Measurements from ENCODE around the gene DISP2.

DISP2 gene

DNA sequence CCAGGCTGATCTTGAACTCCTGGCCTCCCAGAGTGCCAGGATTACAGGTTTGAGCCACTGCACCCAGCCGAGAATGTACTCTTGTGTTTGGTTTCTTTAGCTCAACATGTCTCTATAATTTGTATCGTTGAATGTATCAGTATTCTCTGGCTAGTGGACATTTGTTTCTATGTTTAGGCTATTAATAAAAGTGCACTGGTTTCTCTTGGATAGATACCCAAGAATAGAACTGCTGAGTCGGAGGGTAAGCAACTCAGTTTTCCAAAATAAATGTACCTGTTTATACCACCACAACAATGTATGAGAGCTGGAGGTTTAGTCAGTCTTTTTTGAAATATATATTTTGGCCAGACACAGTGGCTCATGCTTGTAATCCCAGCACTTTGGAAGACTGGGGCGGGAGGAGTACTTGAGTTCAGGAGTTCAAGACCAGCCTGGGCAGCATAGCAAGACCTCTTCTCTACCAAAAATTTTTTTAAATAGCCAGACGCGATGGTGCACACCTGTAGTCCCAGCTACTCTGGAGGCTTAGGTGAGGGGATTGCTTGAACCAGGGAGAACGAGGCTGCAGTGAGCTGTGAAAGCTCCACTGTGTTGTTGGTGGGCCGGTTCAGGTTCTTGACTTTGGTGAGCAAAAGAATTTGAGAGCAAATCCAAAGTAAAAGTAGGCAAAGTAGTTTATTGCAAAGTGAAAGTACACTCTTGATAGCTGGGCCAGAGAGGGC lies 39.8 kb downstream of the DISP2 start:
- no peak for DNase-seq

DNA sequence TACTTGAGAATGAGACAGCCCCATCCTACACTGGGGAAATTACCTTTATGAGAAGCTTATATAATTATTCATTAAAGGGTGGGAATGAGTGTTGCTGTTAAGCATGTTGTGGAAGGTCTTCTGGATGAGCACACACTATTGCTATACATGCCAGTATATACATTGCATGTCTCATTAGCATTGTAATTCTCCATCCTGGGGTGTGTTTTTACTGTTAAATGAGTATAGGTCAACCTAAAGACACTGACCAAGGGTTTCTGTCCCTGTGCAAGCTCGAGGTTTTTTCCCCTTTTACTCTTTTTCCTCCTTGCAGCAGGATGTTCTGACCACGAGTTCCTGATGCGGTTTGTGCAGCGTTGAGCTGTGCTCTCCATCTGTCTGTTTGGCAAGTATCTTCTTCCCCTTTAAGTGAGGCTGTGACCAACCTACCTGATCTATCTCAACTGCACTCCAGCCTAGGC lies 40.4 kb downstream of the DISP2 start:
- no peak for DNase-seq

DNA sequence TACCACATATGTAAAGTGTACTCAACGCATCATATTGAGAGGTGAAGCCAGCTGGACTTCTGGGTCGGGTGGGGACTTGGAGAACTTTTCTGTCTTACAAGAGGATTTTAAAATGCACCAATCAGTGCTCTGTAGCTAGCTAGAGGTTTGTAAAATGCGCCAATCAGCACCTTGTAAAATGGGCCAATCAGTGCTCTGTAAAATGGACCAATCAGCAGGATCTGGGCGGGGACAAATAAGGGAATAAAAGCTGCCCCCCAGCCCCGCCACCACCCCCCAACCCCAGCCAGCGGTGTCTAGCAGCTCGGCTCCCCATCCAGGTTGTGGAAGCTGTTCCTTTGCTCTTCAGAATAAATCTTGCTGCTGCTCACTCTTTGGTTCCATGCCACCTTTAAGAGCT lies 41.4 kb downstream of the DISP2 start:
- no peak for DNase-seq

- DNase-seq, result peak; percentile 91
Measured at GRCh38 chr15:40405501-40406381, 47.7 kb downstream of the DISP2 start, which contains the start of gene IVD. Gene IVD, plus strand, starts transcription at chr15:40405795. Its CDS starts 33 bp downstream, at chr15:40405828.

DNA sequence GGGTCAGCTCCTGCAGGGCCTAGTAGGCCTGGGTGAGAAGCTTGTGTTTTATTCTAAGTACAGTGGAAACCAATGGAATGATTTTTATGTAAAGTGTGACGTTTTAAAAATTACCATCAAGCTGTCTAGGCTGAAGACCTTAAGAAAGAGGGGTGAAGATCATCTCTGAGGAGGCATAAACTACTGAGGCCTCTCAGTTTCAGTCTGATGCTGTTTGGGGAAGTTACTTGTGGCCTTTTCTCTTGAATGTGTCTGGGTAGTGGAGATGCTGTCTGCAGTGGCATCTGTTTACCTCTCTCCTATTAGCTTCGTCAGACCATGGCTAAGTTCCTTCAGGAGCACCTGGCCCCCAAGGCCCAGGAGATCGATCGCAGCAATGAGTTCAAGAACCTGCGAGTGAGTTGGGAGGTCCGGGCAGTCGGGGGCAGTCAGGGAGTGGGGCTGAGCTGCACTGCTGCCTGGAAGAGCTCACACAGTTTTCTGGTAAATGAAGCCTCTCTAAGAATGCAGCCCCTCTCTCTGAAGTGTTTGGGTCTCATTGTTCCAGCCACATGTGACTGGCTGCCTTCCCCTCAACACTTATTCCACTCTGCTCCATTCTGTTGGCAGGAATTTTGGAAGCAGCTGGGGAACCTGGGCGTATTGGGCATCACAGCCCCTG lies 49.4 kb downstream of the DISP2 start:
- DNase-seq, result no peak

GRCh38 chr15:40409366-40409765 lies 51.3 kb downstream of the DISP2 start:
- no peak for DNase-seq

- DNase-seq, result no peak
Measured at GRCh38 chr15:40410476-40410875, 52.5 kb downstream of the DISP2 start.

- no peak for DNase-seq
Measured at GRCh38 chr15:40412095-40412759, 54.2 kb downstream of the DISP2 start.

- DNase-seq, result no peak
Measured at GRCh38 chr15:40413036-40413435, 55.0 kb downstream of the DISP2 start.

DNA sequence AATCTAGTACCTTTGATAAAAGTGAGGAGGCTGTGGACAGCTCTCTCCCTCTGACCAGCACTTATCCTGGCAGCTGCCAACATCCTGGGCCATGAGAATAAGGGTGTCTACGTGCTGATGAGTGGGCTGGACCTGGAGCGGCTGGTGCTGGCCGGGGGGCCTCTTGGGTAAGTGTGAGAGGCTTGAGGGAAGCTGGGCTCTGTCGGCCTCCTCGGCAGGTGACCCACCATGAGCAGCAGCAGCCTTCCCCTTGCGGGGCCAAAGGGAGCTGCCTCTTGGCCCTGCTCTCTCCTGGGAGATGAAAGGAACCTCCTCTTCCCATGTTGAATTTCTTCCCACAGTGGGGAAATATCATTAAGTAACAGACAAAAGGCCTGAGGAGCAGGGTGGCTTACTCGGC lies 56.8 kb downstream of the DISP2 start:
- DNase-seq, result no peak

DNA sequence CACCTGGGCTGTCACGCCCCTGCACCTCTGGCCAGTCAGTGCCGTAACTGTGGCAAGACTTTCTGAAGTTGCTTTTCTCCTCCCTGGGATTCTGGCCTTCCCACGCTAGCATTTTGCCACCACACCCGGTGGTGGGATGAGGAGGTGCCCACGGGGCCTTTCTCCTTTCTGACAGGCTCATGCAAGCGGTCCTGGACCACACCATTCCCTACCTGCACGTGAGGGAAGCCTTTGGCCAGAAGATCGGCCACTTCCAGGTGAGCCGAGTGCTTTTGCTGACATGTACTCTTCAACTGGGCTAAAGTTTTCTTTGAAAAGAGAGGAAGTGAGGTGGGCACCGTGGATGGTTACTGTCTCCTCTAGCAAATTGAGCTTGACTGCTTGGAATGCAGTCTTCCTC lies 57.2 kb downstream of the DISP2 start:
- no peak for DNase-seq

GRCh38 chr15:40416056-40416455 lies 58.0 kb downstream of the DISP2 start:
- no peak for DNase-seq

DNA sequence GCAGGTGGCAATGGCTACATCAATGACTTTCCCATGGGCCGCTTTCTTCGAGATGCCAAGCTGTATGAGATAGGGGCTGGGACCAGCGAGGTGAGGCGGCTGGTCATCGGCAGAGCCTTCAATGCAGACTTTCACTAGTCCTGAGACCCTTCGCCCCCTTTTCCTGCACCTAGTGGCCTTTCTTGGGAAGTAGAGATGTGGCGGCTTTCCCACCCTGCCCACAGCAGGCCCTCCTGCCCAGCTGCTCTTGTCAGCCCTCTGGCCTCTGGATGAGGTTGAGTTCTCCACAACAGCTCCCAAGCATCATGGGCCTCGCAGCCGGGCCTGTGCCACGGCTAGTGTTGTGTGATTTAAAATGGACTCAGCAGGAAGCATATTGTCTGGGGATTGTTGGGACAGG lies 60.1 kb downstream of the DISP2 start:
- DNase-seq, result no peak

DNA sequence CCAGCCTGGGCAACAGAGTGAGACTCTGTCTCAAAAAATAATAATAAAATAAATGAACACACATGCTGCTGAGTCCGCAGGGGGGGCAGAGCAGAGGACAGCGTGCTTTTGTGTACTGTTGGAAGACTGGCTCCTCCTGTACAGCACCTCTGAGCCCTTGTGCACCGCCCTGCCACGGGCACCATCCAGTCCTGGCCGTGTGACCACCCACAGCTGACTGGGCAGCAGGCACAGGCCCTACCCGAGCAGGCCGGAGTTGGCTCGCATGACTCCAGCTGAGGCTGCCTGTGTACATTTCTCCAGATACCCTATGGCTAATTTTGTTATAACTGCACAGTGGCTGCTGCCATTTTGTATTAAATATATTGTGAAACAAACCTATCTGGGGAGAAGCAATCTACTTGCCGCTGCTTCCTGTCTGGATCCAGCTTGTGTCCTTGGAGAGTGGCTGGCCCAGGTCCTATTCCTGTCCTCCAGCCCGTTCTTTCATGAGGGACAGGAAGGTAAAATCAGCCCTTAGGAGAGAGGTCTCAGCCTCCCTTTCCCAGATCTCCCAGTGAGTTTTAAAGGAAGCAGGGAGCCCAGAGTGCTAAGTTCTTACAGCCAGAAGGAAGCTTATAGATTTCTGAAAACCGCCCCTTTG lies 62.2 kb downstream of the DISP2 start:
- no peak for DNase-seq

DNA sequence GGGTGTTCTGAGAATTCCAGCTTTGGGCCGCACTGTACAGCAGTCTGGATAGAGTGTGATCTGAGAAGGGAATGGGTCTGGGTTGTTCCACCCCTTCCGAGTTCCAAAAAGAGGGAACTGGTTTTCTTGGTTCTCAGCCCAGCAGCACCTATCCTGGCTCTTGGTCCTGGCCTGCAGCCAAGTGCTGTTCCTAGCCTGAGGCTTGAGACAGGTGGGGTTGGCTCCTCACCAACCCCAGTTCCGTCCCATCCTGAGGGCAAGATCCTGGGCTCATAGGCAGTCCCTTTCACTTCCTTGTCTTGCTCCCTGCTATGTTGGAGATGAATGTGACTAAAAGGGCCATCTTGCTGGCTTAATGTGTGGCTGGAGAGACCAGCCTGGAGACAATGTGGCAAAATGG lies 62.8 kb downstream of the DISP2 start:
- DNase-seq, result peak; percentile 5

DNA sequence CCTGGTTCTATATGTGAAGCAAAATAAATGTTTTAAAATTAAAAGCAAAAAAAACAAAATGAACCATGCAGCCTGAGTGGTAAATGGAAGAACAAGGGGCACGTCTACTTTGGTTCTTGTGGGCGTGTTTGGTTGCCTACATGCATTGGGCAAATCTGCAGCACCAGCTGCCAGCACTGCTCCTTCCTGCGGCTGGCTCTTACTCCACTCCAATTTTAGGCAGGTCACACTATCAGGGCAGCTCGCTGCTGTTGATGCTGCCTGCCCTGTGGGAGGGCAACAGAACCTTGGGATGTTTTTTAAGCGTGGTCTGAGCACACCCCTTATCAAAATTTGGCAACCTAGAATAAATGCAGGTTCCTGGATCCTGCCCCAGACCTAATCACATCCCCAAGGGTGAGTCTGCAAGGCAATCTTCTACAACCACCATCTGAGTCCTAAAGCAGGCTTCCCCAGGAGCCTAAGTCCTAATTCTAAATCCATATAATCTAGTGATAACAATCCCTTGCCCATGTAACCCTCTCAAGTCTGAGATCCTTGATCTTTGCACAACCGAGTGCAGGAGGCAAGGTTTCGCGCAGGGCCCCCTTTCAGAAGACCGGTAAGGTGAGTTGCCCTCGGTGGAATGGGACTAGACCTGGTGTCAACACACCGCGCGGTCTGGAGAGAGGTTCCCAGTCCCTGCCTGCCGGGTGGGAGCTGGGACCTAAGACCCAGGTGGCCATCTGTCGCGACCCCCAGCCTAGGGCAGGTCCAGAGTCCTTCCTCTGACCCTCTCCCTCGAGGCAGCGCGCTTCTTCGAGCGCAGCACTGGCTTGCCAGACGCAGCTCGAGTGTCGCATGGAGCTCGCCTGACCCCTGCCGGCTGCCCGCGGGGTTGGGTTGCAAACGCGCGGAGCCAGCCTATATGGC lies 63.5 kb downstream of the DISP2 start:
- DNase-seq, result peak; percentile 54

- no peak for DNase-seq
Measured at GRCh38 chr15:40424483-40425115, 66.6 kb downstream of the DISP2 start.

DNA sequence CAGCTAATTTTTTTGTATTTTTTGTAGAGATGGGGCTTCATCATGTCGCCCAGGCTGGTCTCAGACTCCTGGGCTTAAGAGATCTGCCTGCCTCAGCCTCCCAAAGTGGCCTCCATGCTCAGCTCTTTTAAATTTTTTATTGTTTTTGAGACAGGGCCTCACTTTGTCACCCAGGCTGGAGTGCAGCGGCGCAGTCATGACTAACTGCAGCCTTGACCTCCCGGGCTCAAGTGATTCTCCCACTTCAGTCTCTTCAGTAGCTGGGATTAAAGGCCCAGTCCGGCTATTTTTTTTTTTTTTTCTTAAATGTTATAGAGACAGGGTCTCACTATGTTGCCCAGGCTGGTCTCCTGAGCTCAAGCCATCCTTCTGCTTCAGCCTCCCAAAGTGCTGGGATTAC lies 67.7 kb downstream of the DISP2 start:
- no peak for DNase-seq

DNA sequence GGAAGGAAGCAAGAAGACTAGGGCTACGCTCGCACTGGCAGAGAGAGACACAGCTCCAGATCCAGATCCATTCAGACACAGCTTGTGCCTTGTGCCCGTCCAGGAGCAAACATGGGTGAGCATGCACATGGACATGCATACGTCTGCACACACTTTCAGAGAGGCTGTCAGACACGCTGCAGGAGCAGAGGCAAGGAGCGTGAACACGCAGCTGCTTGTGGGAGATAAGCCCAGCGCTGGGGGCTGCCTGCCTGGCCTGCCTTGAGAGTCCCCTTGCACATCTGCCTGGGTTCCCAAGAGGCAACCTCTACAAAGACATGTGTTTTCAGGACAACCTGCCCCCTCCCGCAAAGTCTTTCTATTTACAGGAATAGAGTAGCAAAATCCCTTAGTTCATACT lies 69.2 kb downstream of the DISP2 start:
- no peak for DNase-seq

- DNase-seq, result no peak
Measured at GRCh38 chr15:40428185-40428584, 70.2 kb downstream of the DISP2 start.
